Right lobe of liver (tissue), 6 donors: Measurements from ENCODE around the gene NR3C2. TPM values are rescaled to one million over a fixed set of nuclear protein-coding genes. Genes with fewer than 3 reads are reported as not detected.

ENCODE experiments used
- ATAC-seq, 4 donors: fragments of 200-7000 bp; cut with Tn5 transposase; one replicate each; pipeline ENCODE4 v1.9.1; 2020; ENCODE audit warnings: mild to moderate bottlenecking in 4 of 4, moderate library complexity in 4 of 4
- DNase-seq, 3 donors: peaks; one replicate each; pipeline ENCODE4 v3.0.0-alpha.2; 2020
- H3K27ac ChIP-seq, 3 donors: fragments of 200-600 bp; one replicate each; pipeline ENCODE4 v1.8.0; 2022
- H3K27me3 ChIP-seq, 2 donors: fragments of 200-600 bp; one replicate each; pipeline ENCODE4 v1.8.0; 2022
- H3K36me3 ChIP-seq, 4 donors: fragments of 200-600 bp; sonication (generic) in 1 of 4; one replicate each; pipeline versions ENCODE4 v1.5.1 to v1.8.0; 2017 to 2022; ENCODE audit warnings: control low read depth in 1 of 4
- H3K4me1 ChIP-seq, 4 donors: fragments of 200-600 bp; sonication (generic) in 1 of 4; one replicate each; pipeline versions ENCODE4 v1.5.1 to v1.8.0; 2017 to 2022; ENCODE audit warnings: control low read depth in 1 of 4
- H3K4me3 ChIP-seq, 3 donors: fragments of 200-600 bp; one replicate each; pipeline ENCODE4 v1.8.0; 2022
- H3K9me3 ChIP-seq, 4 donors: fragments of 200-600 bp; sonication (generic) in 1 of 4; one replicate each; pipeline versions ENCODE4 v1.5.1 to v1.8.0; 2017 to 2022; ENCODE audit warnings: control low read depth in 1 of 4
- CTCF ChIP-seq, 4 donors: fragments of 200-600 bp in 3 of 4; fragments of 450-650 bp in 1 of 4; IDR thresholded peaks; one replicate each; pipeline versions ENCODE4 v1.5.1 to v1.8.0; 2016 to 2022; ENCODE audit warnings: antibody characterized with exemption in 4 of 4, mild to moderate bottlenecking in 2 of 4
- POLR2A ChIP-seq: fragments of 450-650 bp; IDR thresholded peaks from one replicate; pipeline ENCODE4 v1.6.1; 2017; ENCODE audit warnings: antibody characterized with exemption, mild to moderate bottlenecking
- WGBS: methylation state at CpG from one replicate; pipeline ENCODE4 v1.1.6; 2018; ENCODE audit warnings: low coverage, low lambda C conversion rate; ENCODE audit not compliant: insufficient coverage; ENCODE audit errors: missing lambda C conversion rate; 5-methylcytosine and 5-hydroxymethylcytosine counted together
- intact Hi-C, 2 donors: fragments of 100-400 bp; cut with DNase I; formaldehyde crosslinking; loops; one replicate each; pipeline versions ENCODE4 v1.11.2 to v1.14.1; 2022
- total RNA-seq, 6 experiments: library from RNA; depleted of rRNA in 2 of 6; stranded (reverse); fragments of >200 nt in 2 of 6; fragmentation: NEBNext Ultra II Directional in 3 of 6; extraction: Animal tissue kit (Norgen Biotek cat#: 25700) in 3 of 6; gene quantifications; one replicate each; pipeline versions ENCODE4 v1.1.0 to v1.2.4, GENCODE V29; 2016 to 2023
- donor health status: DM: no; HTN: yes; CAD: no.
- donor health status: DM: no; HTN: no; CAD: no.
- donor health status: DM: no; HTN: no; CAD: no.
- donor health status: DM: no; HTN: yes; CAD: no.
- donor health status: DM: no; HTN: yes; CAD: no.

The NR3C2 gene
- total RNA-seq, 6 experiments from 2014 or later, result 4.8 to 15.9 (median 8.9) TPM

GRCh38 chr4:148164557-148164956 is 277.7 kb downstream of the NR3C2 start:
- H3K27ac ChIP-seq, result no peak overlapping the region
- intact Hi-C loops, result no loop called here
- no peaks in the 10 kb centered on the region for H3K27me3 ChIP-seq
- no peaks in the 10 kb centered on the region for H3K4me1 ChIP-seq
- TF ChIP-seq CTCF (IDR thresholded peaks at IDR 0.05) (no peak), POLR2A (no peak)
- H3K9me3 ChIP-seq, result no peaks in the 10 kb centered on the region
- H3K36me3 ChIP-seq, result no peaks in the 10 kb centered on the region
- no peak for DNase-seq
- no peak for ATAC-seq
- WGBS, result 0% methylated on average over 1 of the region's 2 CpGs
- no peak overlapping the region for H3K4me3 ChIP-seq

- no peaks in the 10 kb centered on the region for H3K9me3 ChIP-seq
- H3K4me3 ChIP-seq, result no peak overlapping the region
- no peaks in the 10 kb centered on the region for H3K27me3 ChIP-seq
- no peaks in the 10 kb centered on the region for H3K36me3 ChIP-seq
- TF ChIP-seq POLR2A, result no peak
- no peak for TF ChIP-seq CTCF (IDR thresholded peaks at IDR 0.05)
- 21% methylated on average over 1 of the region's 1 CpG for WGBS
- intact Hi-C loops, result no loop called here
- no peaks in the 10 kb centered on the region for H3K4me1 ChIP-seq
- ATAC-seq, result no peak
- no peak overlapping the region for H3K27ac ChIP-seq
- DNase-seq, result no peak
Observed at GRCh38 chr4:148162991-148163390, 279.2 kb downstream of the NR3C2 start.

GRCh38 chr4:148162519-148162918 is 279.7 kb downstream of the NR3C2 start:
- no peak for ATAC-seq
- TF ChIP-seq POLR2A (no peak), CTCF (IDR thresholded peaks at IDR 0.05) (no peak)
- Histone ChIP-seq H3K27me3 (no peaks in the 10 kb centered on the region), H3K4me3 (no peak overlapping the region), H3K27ac (no peak overlapping the region), H3K9me3 (no peaks in the 10 kb centered on the region), H3K4me1 (no peaks in the 10 kb centered on the region), H3K36me3 (no peaks in the 10 kb centered on the region)
- DNase-seq, result no peak
- WGBS, result no CpG with 5 or more reads among the region's 5 CpGs
- intact Hi-C loops, result no loop called here

GRCh38 chr4:148161601-148162000 is 280.6 kb downstream of the NR3C2 start:
- ATAC-seq, result no peak
- WGBS, result 85% methylated on average over 2 of the region's 2 CpGs
- intact Hi-C loops, result no loop called here
- H3K27me3 ChIP-seq, result no peaks in the 10 kb centered on the region
- H3K4me3 ChIP-seq, result no peak overlapping the region
- TF ChIP-seq POLR2A (no peak), CTCF (IDR thresholded peaks at IDR 0.05) (no peak)
- no peak for DNase-seq
- no peaks in the 10 kb centered on the region for H3K36me3 ChIP-seq
- no peaks in the 10 kb centered on the region for H3K4me1 ChIP-seq
- H3K9me3 ChIP-seq, result no peaks in the 10 kb centered on the region
- no peak overlapping the region for H3K27ac ChIP-seq

GRCh38 chr4:148159793-148160192 is 282.4 kb downstream of the NR3C2 start:
- H3K27me3 ChIP-seq, result no peaks in the 10 kb centered on the region
- H3K27ac ChIP-seq, result no peak overlapping the region
- no peaks in the 10 kb centered on the region for H3K4me1 ChIP-seq
- WGBS, result 100% methylated on average over 1 of the region's 1 CpG
- TF ChIP-seq POLR2A, result no peak
- TF ChIP-seq CTCF (IDR thresholded peaks at IDR 0.05), result no peak
- H3K9me3 ChIP-seq, result no peaks in the 10 kb centered on the region
- ATAC-seq (no peak), DNase-seq (no peak)
- intact Hi-C loops, result no loop called here
- no peak overlapping the region for H3K4me3 ChIP-seq
- H3K36me3 ChIP-seq, result no peaks in the 10 kb centered on the region
